ENCODE measurements around the gene ITPRIP.

Gene ITPRIP

GRCh38 chr10:104326991-104327610 is 11.2 kb downstream of the ITPRIP start:
- DNase-seq (ENCODE audit: low read depth in 2 of 2) = no peak

- no peak for DNase-seq (ENCODE audit: low read depth in 2 of 2)
These were observed 12.5 kb downstream of the ITPRIP start for GRCh38 chr10:104325436-104326435.

- no peak for DNase-seq (ENCODE audit: low read depth in 2 of 2)
These were observed 13.3 kb downstream of the ITPRIP start for GRCh38 chr10:104324931-104325330.

GRCh38 chr10:104324221-104324686 is 14.0 kb downstream of the ITPRIP start:
- DNase-seq (ENCODE audit: low read depth in 2 of 2) = no peak

GRCh38 chr10:104323760-104324201 is 14.5 kb downstream of the ITPRIP start:
- DNase-seq (ENCODE audit: low read depth in 2 of 2) = no peak

GRCh38 chr10:104323085-104323484 is 15.2 kb downstream of the ITPRIP start:
- DNase-seq (ENCODE audit: low read depth in 2 of 2) = no peak

- DNase-seq (ENCODE audit: low read depth in 2 of 2) = no peak
These were observed 15.9 kb downstream of the ITPRIP start for GRCh38 chr10:104322416-104322782.

- DNase-seq (ENCODE audit: low read depth in 2 of 2) = no peak
These were observed 16.4 kb downstream of the ITPRIP start for GRCh38 chr10:104321725-104322415.

GRCh38 chr10:104321226-104321625 is 17.0 kb downstream of the ITPRIP start:
- no peak for DNase-seq (ENCODE audit: low read depth in 2 of 2)

- DNase-seq (ENCODE audit: low read depth in 2 of 2) = no peak
These were observed 19.2 kb downstream of the ITPRIP start for GRCh38 chr10:104318810-104319741.

- DNase-seq (ENCODE audit: low read depth in 2 of 2) = no peak
These were observed 19.9 kb downstream of the ITPRIP start for GRCh38 chr10:104318326-104318725.

- no peak for DNase-seq (ENCODE audit: low read depth in 2 of 2)
These were observed 20.5 kb downstream of the ITPRIP start for GRCh38 chr10:104317726-104318299.

GRCh38 chr10:104317269-104317710 is 21.0 kb downstream of the ITPRIP start:
- no peak for DNase-seq (ENCODE audit: low read depth in 2 of 2)

GRCh38 chr10:104316321-104317099 is 21.8 kb downstream of the ITPRIP start:
- no peak for DNase-seq (ENCODE audit: low read depth in 2 of 2)

- DNase-seq (ENCODE audit: low read depth in 2 of 2) = no peak
These were observed 22.8 kb downstream of the ITPRIP start for GRCh38 chr10:104315486-104315921.

- no peak for DNase-seq (ENCODE audit: low read depth in 2 of 2)
These were observed 23.4 kb downstream of the ITPRIP start for GRCh38 chr10:104314591-104315485.

- no peak for DNase-seq (ENCODE audit: low read depth in 2 of 2)
These were observed 27.0 kb downstream of the ITPRIP start for GRCh38 chr10:104311184-104311720.

Data from stimulated activated CD8-positive, alpha-beta memory T cell treated with anti-CD3 and anti-CD28 coated beads, Interleukin-15, amount 100 ng/mL, for 4 hours (primary cell).